ENCODE results near the gene RNF114.
"Not testable (repeated sequence)": the region's sequence is repeated elsewhere in the genome, so short reads cannot be mapped to it uniquely, and the experiment has no call there.

RNF114 gene

GRCh38 chr20:49928411-49929141 lies 7.6 kb upstream of the RNF114 start:
- peak; percentile 68 for DNase-seq (ENCODE audit: low read depth)

DNA sequence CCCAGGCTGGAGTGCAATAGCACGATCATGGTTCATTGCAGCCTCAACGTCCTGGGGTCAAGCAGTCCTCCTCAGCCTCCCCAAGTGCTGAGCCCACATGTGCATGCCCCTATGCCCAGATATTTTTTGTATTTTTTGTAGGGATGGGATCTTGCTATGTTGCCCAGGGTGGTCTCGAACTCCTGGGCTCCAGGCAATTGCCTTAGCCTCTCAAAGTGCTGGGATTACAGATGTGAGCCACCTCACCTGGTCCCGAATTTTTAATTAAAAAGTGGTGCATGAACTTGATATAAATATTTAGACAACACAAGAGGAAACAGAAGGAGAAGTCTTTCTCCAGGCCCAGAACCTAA lies 7.1 kb upstream of the RNF114 start:
- no peak for DNase-seq (ENCODE audit: low read depth)

DNA sequence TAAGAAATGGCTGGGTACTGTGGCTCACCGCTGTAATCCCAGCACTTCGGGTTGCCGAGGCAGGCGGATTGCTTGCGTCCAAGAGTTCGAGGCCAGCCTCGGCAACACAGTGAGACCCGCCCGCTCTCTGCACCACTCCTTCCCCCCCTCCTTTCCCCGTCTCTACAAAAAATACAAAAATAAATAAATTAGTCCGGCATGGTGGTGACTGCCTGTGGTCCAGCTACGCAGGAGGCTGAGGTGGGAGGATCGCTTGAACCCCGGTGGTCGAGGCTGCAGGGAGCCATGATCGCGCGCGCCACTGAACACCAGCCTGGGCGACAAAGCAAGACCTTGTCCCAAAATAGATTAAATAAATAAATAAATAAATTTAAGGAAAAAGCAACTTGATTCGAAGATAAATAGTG lies 448 bp upstream of the RNF114 start:
- no peak for DNase-seq (ENCODE audit: low read depth)

GRCh38 chr20:49937027-49937929 lies 1.1 kb downstream of the RNF114 start:
- DNase-seq (ENCODE audit: low read depth): no peak

- DNase-seq (ENCODE audit: low read depth): no peak
Measured at GRCh38 chr20:49938173-49939163, 2.3 kb downstream of the RNF114 start.

DNA sequence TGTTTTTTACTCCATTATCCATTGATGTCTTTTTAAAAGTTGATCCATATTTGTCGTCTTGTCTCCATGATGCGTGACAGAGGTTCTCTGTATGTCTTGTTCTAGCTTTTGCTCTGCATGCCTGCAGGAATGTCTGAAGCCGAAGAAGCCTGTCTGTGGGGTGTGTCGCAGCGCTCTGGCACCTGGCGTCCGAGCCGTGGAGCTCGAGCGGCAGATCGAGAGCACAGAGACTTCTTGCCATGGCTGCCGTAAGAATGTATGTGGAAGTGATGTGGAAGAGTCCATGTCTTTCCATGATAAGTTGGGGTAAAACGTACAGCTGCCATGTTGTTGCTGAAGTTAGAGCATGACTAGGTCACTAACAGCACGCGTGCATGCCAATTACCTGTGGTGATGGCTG lies 5.3 kb downstream of the RNF114 start:
- no peak for DNase-seq (ENCODE audit: low read depth)

DNA sequence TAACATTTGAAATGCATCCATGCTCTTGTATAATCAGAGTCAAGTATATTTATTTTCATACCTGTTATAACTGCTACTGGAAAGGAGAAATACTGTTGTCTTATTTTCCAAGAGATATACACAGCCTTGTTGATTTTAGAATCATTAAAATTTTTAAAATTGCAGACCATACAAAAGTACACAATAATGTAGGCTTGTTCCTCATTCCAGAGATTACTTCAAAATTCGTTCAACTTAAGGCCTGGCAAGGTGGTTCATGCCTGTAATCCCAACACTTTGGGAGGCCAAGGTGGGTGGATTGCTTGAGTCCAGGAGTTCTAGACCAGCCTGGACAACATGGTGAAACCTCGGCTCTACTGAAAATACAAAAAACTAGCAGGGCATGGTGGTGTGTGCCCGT lies 6.1 kb downstream of the RNF114 start:
- no peak for DNase-seq (ENCODE audit: low read depth)

GRCh38 chr20:49942942-49943341 lies 6.7 kb downstream of the RNF114 start:
- DNase-seq (ENCODE audit: low read depth): no peak

DNA sequence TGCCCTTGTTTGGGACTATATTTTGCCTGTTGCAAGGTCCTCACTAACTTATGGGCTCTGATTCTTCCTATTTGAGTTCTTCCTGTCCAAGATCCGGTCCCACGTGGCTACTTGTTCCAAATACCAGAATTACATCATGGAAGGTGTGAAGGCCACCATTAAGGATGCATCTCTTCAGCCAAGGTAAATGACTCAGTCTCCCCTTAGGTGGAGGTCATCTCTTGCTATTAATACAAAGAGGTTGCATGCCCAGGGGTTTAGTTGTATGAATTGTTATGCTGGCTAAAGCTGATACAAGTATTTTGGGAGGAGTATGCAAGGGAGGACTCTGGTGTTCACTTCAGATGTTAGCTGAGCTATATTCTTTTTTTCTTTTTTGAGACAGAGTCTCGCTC lies 9.1 kb downstream of the RNF114 start:
- DNase-seq (ENCODE audit: low read depth): no peak

DNA sequence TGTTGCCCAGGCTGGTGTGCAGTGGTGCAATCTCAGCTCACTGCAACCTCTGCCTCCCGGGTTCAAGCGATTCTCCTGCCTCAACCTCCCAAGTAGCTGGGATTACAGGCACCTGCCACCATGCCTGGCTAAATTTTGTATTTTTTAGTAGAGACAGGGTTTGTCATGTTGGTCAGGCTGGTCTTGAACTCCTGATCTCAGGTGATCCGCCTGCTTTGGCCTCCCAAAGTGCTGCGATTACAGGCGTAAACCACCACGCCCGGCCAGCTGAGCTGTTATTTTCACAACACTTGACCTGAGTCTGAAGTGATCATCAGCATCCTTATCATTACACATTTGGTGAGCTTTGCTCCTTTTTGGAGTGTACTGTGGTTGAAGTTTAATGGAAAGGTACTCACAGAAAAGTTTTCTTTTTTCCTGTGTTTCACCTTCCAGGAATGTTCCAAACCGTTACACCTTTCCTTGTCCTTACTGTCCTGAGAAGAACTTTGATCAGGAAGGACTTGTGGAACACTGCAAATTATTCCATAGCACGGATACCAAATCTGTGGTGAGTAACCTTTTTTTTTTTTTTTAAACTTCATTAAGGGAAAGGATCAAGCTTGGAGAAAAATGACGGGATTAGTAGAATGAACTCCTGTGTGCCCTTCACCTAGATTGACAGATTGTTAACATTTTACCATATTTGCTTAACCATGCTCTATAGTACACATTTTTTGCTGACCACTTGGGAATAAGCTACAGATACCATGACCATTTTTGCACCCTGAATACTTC lies 9.7 kb downstream of the RNF114 start:
- DNase-seq (ENCODE audit: low read depth): no peak

- DNase-seq (ENCODE audit: low read depth): no peak
Measured at GRCh38 chr20:49948178-49948577, 12.0 kb downstream of the RNF114 start.

GRCh38 chr20:49948809-49949507 lies 12.8 kb downstream of the RNF114 start:
- DNase-seq (ENCODE audit: low read depth): no peak

- DNase-seq (ENCODE audit: low read depth): no peak
Measured at GRCh38 chr20:49951151-49951550, 15.0 kb downstream of the RNF114 start.

GRCh38 chr20:49955167-49955566 lies 19.0 kb downstream of the RNF114 start:
- no peak for DNase-seq (ENCODE audit: low read depth)

DNA sequence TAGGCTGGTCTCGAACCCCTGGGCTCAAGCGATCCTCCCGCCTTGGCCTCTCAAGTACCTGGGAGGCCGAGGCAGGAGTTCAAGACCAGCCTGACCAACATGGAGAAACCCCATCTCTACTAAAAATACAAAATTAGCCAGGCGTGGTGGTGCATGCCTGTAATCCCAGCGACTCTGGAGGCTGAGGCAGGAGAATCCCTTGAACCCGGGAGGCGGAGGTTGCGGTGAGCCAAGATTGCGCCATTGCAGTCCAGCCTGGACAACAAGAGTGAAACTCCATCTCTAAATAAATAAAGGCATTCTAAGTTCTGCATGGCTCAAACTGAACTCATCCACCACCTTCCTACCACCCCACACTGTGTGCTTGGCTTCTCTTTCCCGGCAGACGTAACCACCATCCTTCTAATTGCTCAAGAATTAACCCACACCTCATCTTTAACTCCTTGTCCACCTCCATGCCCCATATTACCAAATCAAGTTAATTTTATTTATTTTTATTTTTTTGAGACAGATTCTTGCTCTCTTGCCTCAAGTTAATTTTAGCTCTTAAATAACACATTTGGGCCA lies 19.7 kb downstream of the RNF114 start:
- not testable (repeated sequence) for DNase-seq (ENCODE audit: low read depth)

- DNase-seq (ENCODE audit: low read depth): no peak
Measured at GRCh38 chr20:49956689-49957088, 20.5 kb downstream of the RNF114 start.

- not testable (repeated sequence) for DNase-seq (ENCODE audit: low read depth)
Measured at GRCh38 chr20:49957089-49957938, 21.1 kb downstream of the RNF114 start.

GRCh38 chr20:49961413-49961812 lies 25.2 kb downstream of the RNF114 start:
- no peak for DNase-seq (ENCODE audit: low read depth)
